HepG2 (cell line): ENCODE data around the gene ADARB1.

Experiments used
- ARNTL ChIP-seq: sonication (generic); formaldehyde crosslinking; IDR thresholded peaks from 2 replicates; pipeline ENCODE4 v1.4.0; 2020; ENCODE audit warnings: mild to moderate bottlenecking, missing genetic modification reagents
- CTCF ChIP-seq: sonication (generic); formaldehyde crosslinking; IDR thresholded peaks from 2 replicates; pipeline ENCODE4 v1.5.0; 2020; ENCODE audit warnings: mild to moderate bottlenecking, missing genetic modification reagents, moderate library complexity
- ESRRA ChIP-seq: sonication (generic); formaldehyde crosslinking; IDR thresholded peaks from 2 replicates; pipeline ENCODE4 v1.5.1; 2020; ENCODE audit warnings: mild to moderate bottlenecking, low read depth, missing genetic modification reagents
- EZH2 ChIP-seq: conservative IDR thresholded peaks from 2 replicates; pipeline ENCODE4 v1.6.1; 2012; ENCODE audit warnings: mild to moderate bottlenecking, low read depth, low read length, moderate library complexity
- POLR2AphosphoS5 ChIP-seq: IDR thresholded peaks from 2 replicates; pipeline ENCODE4 v1.6.1; 2012; ENCODE audit warnings: low read depth, low read length
- TF ChIP-seq, protein P1 (sequence below): sonication (generic); formaldehyde crosslinking; IDR thresholded peaks from 2 replicates; pipeline ENCODE4 v1.4.0; 2020; ENCODE audit warnings: mild to moderate bottlenecking, missing genetic modification reagents

DNA sequence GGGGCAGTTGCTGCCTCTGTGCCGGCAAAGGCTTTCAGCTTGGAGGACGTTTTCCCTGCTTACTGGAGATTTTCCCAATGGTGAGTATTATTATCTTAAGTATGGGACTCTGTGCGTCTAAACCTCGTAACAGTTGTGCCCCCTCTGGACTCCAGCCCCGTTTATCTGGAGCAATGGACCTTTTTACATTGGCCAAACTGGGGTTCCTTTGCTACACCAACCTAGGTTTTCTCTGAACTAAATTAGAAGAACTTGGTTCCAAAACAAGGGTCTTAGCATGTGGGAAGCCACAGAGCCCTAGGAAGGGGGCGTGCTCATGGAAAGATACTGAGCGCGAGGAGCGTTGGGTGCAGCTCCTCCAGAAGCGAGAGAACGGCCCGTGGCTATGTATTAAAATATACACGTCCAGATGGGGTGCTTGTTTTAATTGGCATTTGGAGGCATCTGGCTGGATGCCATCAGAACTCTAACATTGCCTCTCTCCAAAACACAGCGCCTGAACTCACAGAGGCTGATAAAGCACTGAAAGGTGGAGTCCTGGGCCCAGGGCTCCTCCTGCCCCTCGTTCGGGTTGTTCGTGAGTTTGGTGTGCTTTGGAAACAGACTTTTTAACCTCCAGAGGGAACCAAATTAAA lies 184.9 kb downstream of the ADARB1 start:
- TF ChIP-seq, protein P1, sequence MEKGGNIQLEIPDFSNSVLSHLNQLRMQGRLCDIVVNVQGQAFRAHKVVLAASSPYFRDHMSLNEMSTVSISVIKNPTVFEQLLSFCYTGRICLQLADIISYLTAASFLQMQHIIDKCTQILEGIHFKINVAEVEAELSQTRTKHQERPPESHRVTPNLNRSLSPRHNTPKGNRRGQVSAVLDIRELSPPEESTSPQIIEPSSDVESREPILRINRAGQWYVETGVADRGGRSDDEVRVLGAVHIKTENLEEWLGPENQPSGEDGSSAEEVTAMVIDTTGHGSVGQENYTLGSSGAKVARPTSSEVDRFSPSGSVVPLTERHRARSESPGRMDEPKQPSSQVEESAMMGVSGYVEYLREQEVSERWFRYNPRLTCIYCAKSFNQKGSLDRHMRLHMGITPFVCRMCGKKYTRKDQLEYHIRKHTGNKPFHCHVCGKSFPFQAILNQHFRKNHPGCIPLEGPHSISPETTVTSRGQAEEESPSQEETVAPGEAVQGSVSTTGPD (CRISPR knock-in tag), result no peak
- TF ChIP-seq ARNTL (CRISPR knock-in tag), result no peak
- TF ChIP-seq EZH2, result no peak
- no peak for TF ChIP-seq ESRRA
- no peak for TF ChIP-seq POLR2AphosphoS5
- no peak for TF ChIP-seq CTCF (CRISPR knock-in tag)
